T47D (cell line): Measurements from ENCODE around the gene TAB2.
"Not testable (repeated sequence)": the region's sequence is repeated elsewhere in the genome, so short reads cannot be mapped to it uniquely, and the experiment has no call there.

Experiments
- DNase-seq, 2 experiments: peaks; one replicate each; pipeline versions ENCODE4 v3.0.0 to v3.0.0-alpha.2; 2011 to 2012; ENCODE audit warnings: low read depth in 1 of 2, low spot score in 1 of 2
- JUND ChIP-seq: IDR thresholded peaks from 2 replicates; pipeline ENCODE4 v1.6.1; 2012; ENCODE audit warnings: low read depth
- in situ Hi-C: cut with HindIII; loops from 2 replicates; pipeline ENCODE4 v1.10.0; 2016; ENCODE audit warnings: low sequenced_read_pairs, low pct_unique_long_range_greater_than_20kb

TAB2 gene

DNA sequence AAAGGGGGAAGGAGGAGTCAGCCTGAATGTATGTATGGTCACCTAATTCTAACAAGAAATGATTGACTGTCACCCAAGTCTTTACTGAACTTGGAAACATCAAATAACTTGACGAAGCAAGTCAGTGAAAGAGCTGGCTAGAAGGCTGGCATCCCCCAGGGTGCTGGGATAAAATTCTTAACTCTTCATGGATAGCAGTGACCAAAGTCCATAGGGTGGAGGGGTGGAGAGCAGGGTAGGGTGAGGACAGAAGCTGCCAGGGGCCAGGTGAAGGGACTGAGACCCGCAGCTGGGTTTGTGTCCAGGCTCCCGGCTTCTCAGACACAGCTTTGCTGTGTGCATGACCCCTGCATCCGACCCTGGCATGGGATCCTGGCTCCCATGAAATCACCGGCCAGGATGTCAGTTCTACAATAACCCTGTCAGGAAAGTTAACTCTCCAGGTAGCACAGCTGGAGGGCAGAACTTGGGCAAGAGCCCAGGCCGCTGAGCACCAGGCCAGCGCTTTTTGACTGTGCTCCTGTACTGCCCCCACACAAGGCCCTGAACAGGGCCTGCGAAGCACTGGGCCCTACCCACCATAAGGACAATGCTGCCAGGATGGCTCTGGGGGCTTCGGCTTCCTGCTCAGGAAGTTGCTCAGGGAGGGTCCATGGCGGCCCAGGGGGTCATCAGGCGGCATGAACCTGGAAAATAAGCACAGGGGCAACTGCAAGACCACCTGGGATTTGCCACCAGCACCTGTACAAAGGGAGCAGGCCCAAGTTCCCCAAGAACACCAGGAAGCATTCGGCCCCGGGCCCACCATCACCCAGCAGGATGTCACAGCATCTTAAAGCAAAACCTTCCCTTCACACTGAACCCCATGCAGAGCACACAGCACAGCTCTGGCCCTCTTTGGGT lies 134.8 kb downstream of the TAB2 start:
- TF ChIP-seq JUND = no peak
- no peak for DNase-seq
- in situ Hi-C loops = no loop called here

DNA sequence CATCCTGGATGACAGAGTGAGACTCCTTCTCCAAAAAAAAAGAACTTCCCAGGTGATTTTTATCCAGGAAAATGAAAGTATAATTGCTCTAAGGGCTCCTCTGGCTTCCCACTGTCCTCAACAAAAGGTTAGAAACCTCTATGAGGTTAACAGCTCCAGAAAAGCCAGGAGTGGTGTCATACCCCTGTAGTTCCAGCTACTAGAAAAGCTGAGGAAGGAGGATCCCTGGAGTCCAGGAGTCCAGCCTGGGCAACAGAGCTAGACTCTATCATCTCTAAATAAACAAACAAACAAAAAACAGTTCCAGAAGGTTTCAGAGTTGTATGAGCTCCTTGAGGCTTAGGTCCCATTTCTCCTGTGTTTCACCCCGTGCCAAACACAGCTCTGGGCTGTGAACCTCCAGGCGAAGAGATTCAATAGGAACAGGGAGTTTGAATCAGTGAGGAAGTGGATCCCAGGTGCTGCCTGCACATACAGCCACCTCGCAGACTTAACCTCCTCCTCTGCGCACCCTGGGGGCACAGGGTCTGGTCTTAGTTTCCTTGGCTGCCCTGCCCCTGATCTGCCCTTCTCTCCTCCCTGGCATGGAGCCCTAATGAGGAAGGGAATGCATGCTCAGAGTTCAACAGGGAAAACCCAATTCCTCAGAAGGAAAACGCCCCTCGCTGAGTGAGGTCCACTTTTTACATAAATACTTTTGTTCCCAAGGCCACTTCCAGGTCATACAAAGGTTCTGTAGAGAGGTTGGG lies 136.3 kb downstream of the TAB2 start:
- DNase-seq = no peak
- no peak for TF ChIP-seq JUND
- in situ Hi-C loops = no loop called here

DNA sequence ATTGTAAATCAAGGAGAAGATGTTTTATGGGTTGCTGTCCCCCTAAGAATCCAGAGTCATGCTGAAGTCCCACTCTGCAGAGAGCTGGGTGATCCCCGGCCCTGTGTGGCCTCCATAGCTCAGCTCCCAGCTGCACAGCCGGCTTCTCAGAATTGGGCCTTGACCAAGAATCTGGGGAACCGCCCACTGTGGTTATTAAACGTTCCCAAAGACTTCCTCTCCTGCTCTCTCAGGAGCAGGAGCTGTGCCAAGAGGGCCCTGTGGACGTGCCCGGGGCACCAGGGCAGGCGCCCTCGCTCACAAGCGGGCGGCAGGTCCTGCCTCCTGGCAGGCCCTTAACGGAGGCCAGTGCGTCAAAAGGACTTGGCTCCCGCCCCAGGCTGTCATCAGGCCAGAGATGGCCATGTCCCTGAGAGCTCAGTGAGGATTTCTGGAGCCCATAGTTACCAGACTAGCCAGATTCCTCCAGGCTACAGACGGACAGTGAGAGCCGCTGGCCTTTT lies 136.9 kb downstream of the TAB2 start:
- in situ Hi-C loops = no loop called here
- DNase-seq = peak; percentile 59 to 70
- TF ChIP-seq JUND = no peak

DNA sequence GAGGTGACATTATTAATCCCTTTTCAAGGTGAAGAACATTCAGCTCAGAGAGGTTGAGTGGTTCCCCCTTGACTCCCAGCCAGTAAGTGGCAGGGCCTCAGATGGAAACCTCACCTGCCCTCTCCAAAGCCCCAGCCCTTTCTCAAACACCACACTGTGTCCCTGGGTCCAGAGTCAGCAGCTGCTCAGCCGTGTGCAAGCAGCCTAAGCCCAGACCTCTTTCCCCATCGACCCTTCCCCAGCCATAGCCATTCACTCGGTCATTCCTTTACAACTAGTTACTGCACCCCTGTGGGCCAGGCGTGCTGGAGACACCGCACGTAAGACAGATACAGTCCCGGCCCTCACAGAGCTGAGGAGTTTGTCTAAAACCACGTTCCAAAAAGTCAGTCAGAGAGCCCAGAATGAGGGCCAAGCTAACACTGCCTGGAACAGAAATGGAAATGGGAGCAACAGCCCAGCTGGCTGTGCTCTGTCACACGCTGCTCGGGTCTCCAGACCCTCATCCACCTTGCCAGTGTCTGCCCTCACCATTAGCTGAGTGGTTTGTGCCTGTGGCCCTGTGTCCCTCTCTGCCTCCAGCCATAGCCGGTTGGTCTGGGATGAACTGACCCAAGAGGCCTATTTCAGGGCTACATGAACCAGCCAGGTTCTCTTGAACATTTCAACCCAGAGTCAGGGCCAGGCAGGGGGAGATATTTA lies 137.7 kb downstream of the TAB2 start:
- no peak for DNase-seq
- TF ChIP-seq JUND = no peak
- in situ Hi-C loops = no loop called here

DNA sequence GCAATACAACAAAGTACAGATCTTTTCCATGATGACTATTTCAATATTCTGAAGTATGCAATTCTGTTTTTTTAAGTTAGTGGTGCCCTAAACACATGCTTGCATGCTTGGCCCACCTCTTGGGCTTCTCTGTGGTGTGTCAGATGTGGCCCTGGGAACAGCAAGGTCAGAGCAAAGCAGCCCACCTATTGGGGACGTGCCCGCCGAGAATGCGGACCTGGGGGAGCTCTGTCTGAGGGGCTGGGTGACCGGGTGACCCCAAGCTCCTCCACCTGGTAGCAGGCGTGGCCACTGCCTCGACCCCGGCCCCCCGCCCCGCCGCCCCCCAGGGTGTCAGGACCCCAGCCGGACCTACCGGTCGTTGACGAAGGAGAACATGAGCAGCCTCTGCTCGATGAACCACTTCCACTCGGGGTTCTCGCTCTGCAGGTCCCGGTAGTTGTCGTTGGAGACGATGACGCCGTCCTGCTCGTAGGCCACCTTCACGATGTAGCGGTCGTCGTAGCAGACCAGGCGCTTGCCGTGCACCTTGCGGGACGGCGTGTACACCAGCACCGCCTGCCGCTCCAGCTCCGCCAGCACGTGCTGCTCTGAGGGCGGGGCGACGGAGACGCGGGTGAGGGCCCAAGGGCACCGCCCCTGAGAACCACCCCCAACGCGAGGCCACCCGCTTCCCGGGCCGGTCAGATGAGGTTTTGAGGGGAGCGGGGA lies 139.0 kb downstream of the TAB2 start:
- TF ChIP-seq JUND = no peak
- no peak for DNase-seq
- in situ Hi-C loops = no loop called here

DNA sequence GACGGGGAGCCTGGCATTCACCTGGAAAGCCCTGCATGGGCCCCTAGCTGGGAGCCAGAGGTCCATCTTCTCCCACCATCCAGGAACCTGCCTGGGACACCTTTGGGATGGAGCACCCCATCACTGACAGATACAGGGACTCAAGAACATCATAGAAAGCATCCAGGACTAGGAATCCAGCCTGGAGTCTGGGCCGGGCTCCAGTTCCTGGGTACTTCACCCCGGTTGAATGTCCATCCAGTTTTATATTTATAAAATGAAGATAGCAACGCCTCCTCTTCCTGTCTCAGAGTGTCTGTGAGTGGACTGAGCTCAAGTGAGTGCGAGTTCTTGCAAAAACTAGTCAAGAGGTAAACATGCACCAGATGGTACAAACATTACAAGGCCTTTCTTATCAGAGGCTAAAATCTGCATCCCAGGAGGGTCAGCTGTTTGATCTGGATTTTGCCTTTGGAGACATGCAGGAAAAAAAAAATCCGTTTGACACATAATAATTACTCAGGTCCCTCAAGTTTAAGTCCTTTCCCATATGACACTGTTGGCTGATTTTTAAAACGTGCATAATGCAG lies 139.9 kb downstream of the TAB2 start:
- in situ Hi-C loops = no loop called here
- TF ChIP-seq JUND = no peak
- no peak for DNase-seq

DNA sequence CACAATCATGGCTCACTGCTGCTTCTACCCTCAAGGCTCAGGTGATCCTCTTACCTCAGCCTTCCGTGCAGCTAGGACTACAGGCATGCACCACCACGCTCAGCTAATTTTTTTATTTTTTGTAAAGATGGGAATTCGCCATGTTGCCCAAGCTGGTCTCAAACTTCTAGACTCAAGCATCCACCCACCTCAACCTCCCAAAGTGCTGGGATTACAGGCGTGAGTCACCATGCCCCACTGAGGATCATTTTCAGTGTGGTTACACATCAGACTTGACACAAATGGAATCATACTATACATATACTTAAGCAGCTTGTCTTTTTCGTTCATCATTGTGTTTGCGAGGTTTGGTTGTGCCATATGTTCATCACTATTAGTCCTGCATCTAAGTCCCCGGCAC lies 140.7 kb downstream of the TAB2 start:
- no peak for TF ChIP-seq JUND
- in situ Hi-C loops = no loop called here
- no peak for DNase-seq

DNA sequence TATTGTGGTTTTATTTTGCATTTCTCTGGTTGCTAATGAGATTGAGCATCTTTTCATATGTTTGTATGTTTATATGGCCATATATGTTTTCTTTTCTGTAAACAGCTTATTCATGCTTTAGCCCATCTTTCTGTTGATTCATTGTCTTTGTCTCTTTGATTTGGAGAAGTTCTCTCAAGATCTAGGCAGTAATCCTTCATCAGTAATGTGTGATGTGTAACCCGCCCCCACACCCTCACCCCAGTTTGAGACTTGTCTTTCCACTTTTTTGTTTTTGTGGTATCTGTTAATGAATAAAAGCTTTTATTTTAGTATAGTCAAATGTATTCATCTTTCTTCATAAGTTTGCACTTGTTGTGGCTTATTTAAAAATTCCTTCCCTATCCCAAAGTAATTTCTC lies 141.3 kb downstream of the TAB2 start:
- TF ChIP-seq JUND = no peak
- in situ Hi-C loops = no loop called here
- DNase-seq = no peak

DNA sequence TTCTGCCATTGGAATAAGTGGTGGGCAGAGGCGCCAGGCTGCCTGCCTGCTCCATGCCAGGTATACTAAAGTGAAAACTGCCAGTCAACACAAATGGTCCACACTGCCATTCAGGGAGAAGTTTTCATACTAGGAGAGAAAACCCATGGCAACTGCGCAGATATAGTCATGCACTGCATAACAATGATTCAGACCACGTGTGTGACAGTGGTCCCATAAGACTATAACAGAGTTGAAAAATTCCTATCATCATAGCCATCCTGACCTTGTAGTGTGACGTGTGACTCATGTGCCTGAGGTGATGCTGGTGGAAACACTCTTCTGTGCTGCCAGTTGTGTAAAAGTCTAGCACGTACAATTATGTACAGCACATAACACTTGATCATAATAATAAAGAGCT lies 142.2 kb downstream of the TAB2 start:
- DNase-seq = no peak
- TF ChIP-seq JUND = no peak
- in situ Hi-C loops = no loop called here

DNA sequence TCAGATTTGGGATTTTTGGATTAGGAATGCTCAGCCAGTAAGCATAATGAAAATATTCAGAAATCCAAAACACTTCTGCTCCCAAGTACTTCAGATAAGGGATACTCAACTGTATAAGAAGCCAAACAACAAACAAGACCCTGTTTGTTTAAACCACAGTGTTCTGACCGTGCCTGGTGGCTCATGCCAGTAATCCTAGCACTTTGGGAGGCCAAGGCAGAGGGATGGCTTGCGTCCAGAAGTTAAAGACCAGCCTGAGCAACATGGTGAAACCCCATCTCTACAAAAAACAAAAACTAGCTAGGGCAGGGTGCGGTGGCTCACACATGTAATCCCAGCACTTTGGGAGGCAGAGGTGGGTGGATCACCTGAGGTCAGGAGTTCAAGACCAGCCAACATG lies 142.7 kb downstream of the TAB2 start:
- DNase-seq, in situ Hi-C loops: not testable (repeated sequence)
